Stimulated activated CD4-positive, alpha-beta T cell treated with anti-CD3 and anti-CD28 coated beads, Interleukin-4, amount 100 ng/mL, for 4 hours (primary cell): ENCODE results near the gene RAD51D.
"Not testable (repeated sequence)": the region's sequence is repeated elsewhere in the genome, so short reads cannot be mapped to it uniquely, and the experiment has no call there.

Source experiments
- DNase-seq, 2 experiments: peaks; one replicate each; pipeline ENCODE4 v3.0.0-alpha.2; 2020

RAD51D gene

GRCh38 chr17:35119370-35120165 is at the start of gene RAD51D:
Gene RAD51D (minus strand): TSS chr17:35119860. CDS start chr17:35119613, 247 bp downstream.
- peak; percentile 73 to 81 for DNase-seq

- DNase-seq: no peak
Measured at GRCh38 chr17:35167666-35168065, 48.0 kb upstream of the RAD51D start.

GRCh38 chr17:35167046-35167445 is 47.4 kb upstream of the RAD51D start:
- no peak for DNase-seq

GRCh38 chr17:35166526-35166925 is 46.9 kb upstream of the RAD51D start:
- no peak for DNase-seq

GRCh38 chr17:35164716-35165115 is 45.1 kb upstream of the RAD51D start:
- DNase-seq: no peak

GRCh38 chr17:35163886-35164285 is 44.2 kb upstream of the RAD51D start:
- no peak for DNase-seq

DNA sequence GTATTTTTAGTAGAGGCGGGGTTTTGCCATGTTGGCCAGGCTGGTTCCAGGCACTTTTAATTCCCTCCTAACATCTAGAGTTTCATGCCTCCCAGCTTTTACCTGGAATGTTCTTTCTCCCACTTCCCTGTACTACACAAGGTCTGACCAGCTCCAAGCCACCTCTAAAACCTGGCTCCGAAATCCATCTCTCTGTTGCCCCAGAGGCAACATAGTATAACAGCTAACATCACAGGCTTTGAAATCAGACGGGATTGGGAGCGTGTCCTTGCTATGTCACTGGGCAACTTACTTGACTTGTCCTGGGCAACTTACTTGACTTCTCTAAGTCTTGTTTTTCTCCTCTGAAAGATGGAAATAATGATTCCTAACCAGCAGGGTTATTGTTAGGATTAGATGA is 43.1 kb upstream of the RAD51D start:
- DNase-seq: no peak

- DNase-seq: no peak
Measured at GRCh38 chr17:35161281-35161761, 41.7 kb upstream of the RAD51D start.

- peak; percentile 22 to 47 for DNase-seq
Measured at GRCh38 chr17:35160354-35161201, 40.9 kb upstream of the RAD51D start.

DNA sequence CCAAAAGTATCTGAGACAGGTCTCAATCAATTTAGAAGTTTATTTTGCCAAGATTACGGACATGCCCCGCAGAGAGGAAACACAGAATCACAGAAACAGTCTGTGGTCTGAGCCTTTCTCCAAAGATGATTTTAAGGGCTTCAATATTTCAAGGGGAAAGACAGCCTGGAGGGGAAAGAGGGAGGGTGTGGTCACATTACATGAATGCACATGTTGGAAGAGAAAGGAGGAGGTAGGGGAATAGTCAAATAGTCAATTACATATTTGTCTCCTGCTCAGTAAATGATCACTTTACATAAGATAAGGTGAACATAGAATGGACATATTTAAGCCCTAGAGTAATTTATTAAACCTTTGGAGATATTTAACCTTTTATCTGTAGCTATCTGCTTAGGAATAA is 40.3 kb upstream of the RAD51D start:
- DNase-seq: no peak

DNA sequence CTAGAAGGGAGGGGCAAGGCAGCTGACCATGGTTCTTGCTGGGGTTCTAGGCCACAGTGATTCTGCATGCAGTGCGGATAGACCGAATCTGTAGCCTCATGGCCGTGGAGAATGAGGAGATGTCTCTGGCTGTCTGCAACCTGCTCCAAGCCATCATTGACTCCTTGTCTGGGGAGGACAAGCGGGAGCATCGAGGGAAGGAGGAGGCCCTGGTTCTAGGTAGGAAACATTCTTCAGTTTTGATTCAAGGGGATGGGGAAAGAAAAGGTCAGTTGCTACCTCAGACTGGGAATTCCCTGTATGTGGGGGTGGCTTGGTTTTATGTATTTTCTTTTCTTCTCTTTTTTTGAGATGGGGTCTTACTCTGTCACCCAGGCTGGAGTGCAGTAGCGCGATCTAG is 35.6 kb upstream of the RAD51D start:
- no peak for DNase-seq

DNA sequence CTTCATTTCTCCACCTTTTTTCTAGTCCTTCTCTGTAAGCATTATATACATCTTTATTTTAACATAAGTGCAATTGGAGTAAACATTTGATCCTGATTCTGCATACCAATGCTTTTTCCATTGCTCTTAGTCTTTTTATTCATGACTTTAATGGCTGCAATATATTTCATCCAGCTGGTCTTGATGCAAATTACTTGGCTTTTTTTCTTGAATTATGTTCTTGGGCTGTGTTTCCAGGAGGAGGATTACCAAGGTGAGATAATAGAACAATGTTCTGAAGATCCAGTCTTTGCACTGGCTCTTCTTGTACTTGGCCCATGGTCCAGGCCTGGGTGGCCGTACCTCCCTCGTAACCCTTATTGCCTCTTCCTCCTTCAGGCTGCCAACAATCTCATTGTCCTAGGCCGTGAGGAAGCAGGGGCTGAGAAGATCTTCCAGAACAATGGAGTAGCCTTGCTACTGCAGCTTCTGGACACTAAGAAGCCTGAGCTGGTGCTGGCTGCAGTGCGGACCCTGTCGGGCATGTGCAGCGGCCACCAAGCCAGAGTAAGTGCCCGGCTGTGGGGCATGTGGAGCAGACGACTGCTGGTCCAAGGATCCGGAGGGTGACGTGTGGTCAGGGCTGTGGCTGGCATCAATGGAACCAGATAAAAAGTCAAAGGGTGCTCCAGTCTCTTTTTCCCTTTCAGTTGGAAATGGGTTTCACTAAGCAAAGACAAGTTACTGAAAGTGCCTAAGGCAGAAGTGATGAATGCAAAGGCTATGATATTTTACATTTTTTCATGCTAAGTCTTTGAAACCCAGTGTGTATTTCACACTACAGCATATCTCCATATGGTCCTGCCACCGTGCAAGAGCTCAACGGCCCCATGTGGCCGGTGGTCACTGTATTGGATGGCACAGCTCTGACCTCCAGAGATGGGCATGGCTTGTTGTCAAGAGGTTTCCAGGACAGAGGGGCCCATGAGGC is 34.8 kb upstream of the RAD51D start:
- no peak for DNase-seq

DNA sequence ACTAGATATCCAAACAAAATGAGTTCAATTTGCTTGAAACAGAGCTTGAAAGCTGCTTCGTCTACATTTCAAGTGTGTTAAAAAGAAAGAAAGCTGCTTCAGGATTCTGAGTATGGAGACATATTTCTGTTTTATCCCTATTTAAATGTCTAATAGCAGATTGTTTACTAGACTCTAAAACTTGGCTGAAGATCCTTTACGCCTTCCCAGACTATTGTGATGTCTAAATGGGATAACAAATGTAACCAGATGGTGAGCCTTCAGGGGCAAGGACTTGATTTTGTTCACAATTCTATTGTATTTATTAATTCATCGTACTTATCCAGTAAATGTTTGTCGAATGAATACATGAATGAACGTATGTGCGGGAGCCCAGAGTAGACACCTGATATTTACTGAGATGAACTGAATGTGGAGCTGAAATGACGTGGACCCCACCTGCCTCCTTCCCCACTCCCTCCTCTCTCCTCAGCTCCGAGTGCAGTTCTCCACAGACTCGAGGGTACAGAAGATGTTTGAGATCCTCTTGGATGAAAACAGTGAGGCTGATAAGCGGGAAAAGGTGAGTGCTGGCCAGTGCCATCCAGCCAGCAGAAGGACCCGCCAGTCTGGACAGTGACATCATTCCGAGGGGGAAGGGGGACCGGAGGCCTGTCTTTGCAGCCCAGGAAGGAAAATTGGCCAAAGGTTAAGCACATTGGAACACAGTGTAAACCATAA is 32.9 kb upstream of the RAD51D start:
- no peak for DNase-seq

GRCh38 chr17:35151080-35151479 is 31.4 kb upstream of the RAD51D start:
- not testable (repeated sequence) for DNase-seq

GRCh38 chr17:35149941-35150340 is 30.3 kb upstream of the RAD51D start:
- DNase-seq: no peak

- no peak for DNase-seq
Measured at GRCh38 chr17:35148144-35148543, 28.5 kb upstream of the RAD51D start.

GRCh38 chr17:35147375-35147905 is 27.8 kb upstream of the RAD51D start, which contains the start of gene UNC45B:
Gene UNC45B (plus strand): TSS chr17:35147817. CDS start chr17:35148264, 447 bp downstream.
- DNase-seq: no peak

GRCh38 chr17:35146214-35146833 is 26.7 kb upstream of the RAD51D start:
- DNase-seq: no peak

DNA sequence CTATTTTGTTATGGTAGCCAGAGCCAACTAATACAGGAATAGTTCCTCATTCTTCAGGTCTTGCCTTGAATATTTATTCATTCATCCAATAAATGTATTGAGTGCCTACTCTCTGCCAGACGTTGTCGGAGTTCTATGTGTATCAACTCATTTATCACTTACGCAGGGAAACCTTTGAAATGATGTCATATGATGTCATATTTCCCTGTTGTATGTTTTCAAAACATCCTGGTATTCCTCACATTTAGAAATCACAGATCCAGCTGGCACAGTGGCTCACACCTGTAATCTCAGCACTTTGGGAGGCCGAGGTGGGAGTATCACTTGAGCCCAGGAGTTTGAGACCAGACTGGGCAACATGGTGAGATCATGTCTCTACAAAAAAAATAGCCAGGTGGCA is 25.2 kb upstream of the RAD51D start:
- DNase-seq: no peak

- no peak for DNase-seq
Measured at GRCh38 chr17:35142467-35142796, 22.8 kb upstream of the RAD51D start.
